Skeletal muscle tissue (tissue), 4 donors: ENCODE data around the gene IYD. TPM values are rescaled to one million over a fixed set of nuclear protein-coding genes. Genes with fewer than 3 reads are reported as not detected.

Experiments used
- H3K27ac ChIP-seq: one replicate; pipeline ENCODE4 v1.7.0; 2013; ENCODE audit warnings: mild to moderate bottlenecking, low read depth, low read length, inconsistent platforms
- H3K27me3 ChIP-seq, 3 donors: one replicate each; pipeline ENCODE4 v1.7.0; 2013; ENCODE audit warnings: low read length in 3 of 3; ENCODE audit not compliant: control insufficient read depth in 3 of 3, insufficient read depth in 3 of 3
- H3K36me3 ChIP-seq, 3 donors: one replicate each; pipeline ENCODE4 v1.7.0; 2013; ENCODE audit warnings: low read length in 3 of 3; ENCODE audit not compliant: control insufficient read depth in 3 of 3, insufficient read depth in 3 of 3
- H3K4me1 ChIP-seq, 3 donors: one replicate each; pipeline ENCODE4 v1.7.0; 2013; ENCODE audit warnings: low read length in 3 of 3, mild to moderate bottlenecking in 3 of 3; ENCODE audit not compliant: control insufficient read depth in 3 of 3, insufficient read depth in 3 of 3
- H3K4me3 ChIP-seq, 3 donors: one replicate each; pipeline ENCODE4 v1.7.0; 2013; ENCODE audit warnings: low read length in 3 of 3
- H3K9ac ChIP-seq, 3 donors: one replicate each; pipeline ENCODE4 v1.7.0; 2013; ENCODE audit warnings: low read length in 3 of 3, mild to moderate bottlenecking in 3 of 3, moderate library complexity in 2 of 3, low read depth in 1 of 3
- H3K9me3 ChIP-seq, 3 donors: one replicate each; pipeline ENCODE4 v1.7.0; 2013; ENCODE audit warnings: low read length in 3 of 3; ENCODE audit not compliant: control insufficient read depth in 3 of 3
- total RNA-seq: library from RNA; depleted of rRNA; stranded (reverse); fragments of >200 nt; gene quantifications from one replicate; pipeline ENCODE4 v1.2.3, GENCODE V29; 2014
- donor health status: Osteomylitis.

The IYD gene
- total RNA-seq, 1 donor from 2014 or later = not detected

- Histone ChIP-seq H3K4me1 (peaks cover 4 to 5% (median 4%) of the 10 kb centered on the region in 3 donors), H3K9ac (no peak overlapping the region), H3K27me3 (no peaks in the 10 kb centered on the region), H3K27ac (no peak overlapping the region), H3K9me3 (no peaks in the 10 kb centered on the region), H3K4me3 (no peak overlapping the region), H3K36me3 (no peaks in the 10 kb centered on the region)
Observed at GRCh38 chr6:150420926-150421325, 52.1 kb downstream of the IYD start.

- no peaks in the 10 kb centered on the region for H3K36me3 ChIP-seq
- no peak overlapping the region for H3K9ac ChIP-seq
- H3K4me3 ChIP-seq = no peak overlapping the region
- H3K27ac ChIP-seq = no peak overlapping the region
- H3K4me1 ChIP-seq = no peaks in the 10 kb centered on the region
- H3K27me3 ChIP-seq = no peaks in the 10 kb centered on the region
- H3K9me3 ChIP-seq = no peaks in the 10 kb centered on the region
Observed at GRCh38 chr6:150425508-150425907, 56.7 kb downstream of the IYD start.

GRCh38 chr6:150426198-150426597, 57.4 kb downstream of the IYD start:
- Histone ChIP-seq H3K4me1 (no peaks in the 10 kb centered on the region), H3K36me3 (no peaks in the 10 kb centered on the region), H3K27ac (no peak overlapping the region), H3K9me3 (no peaks in the 10 kb centered on the region), H3K27me3 (no peaks in the 10 kb centered on the region), H3K9ac (no peak overlapping the region), H3K4me3 (no peak overlapping the region)

- Histone ChIP-seq H3K4me1 (no peaks in the 10 kb centered on the region), H3K36me3 (no peaks in the 10 kb centered on the region), H3K9ac (no peak overlapping the region), H3K9me3 (no peaks in the 10 kb centered on the region), H3K4me3 (no peak overlapping the region), H3K27me3 (no peaks in the 10 kb centered on the region), H3K27ac (no peak overlapping the region)
Observed at GRCh38 chr6:150427037-150427602, 58.3 kb downstream of the IYD start.

- no peaks in the 10 kb centered on the region for H3K27me3 ChIP-seq
- H3K4me1 ChIP-seq = no peaks in the 10 kb centered on the region
- H3K4me3 ChIP-seq = no peak overlapping the region
- no peaks in the 10 kb centered on the region for H3K9me3 ChIP-seq
- H3K27ac ChIP-seq = no peak overlapping the region
- H3K36me3 ChIP-seq = no peaks in the 10 kb centered on the region
- H3K9ac ChIP-seq = no peak overlapping the region
Observed at GRCh38 chr6:150427843-150428242, 59.0 kb downstream of the IYD start.

GRCh38 chr6:150430815-150431214, 62.0 kb downstream of the IYD start:
- H3K4me3 ChIP-seq = no peak overlapping the region
- H3K9ac ChIP-seq = no peak overlapping the region
- no peaks in the 10 kb centered on the region for H3K36me3 ChIP-seq
- no peaks in the 10 kb centered on the region for H3K4me1 ChIP-seq
- H3K9me3 ChIP-seq = no peaks in the 10 kb centered on the region
- no peaks in the 10 kb centered on the region for H3K27me3 ChIP-seq
- no peak overlapping the region for H3K27ac ChIP-seq

- H3K9ac ChIP-seq = no peak overlapping the region
- H3K9me3 ChIP-seq = no peaks in the 10 kb centered on the region
- H3K27me3 ChIP-seq = no peaks in the 10 kb centered on the region
- no peak overlapping the region for H3K27ac ChIP-seq
- no peak overlapping the region for H3K4me3 ChIP-seq
- no peaks in the 10 kb centered on the region for H3K4me1 ChIP-seq
- no peaks in the 10 kb centered on the region for H3K36me3 ChIP-seq
Observed at GRCh38 chr6:150435360-150435759, 66.5 kb downstream of the IYD start.

GRCh38 chr6:150435832-150436231, 67.0 kb downstream of the IYD start:
- Histone ChIP-seq H3K9ac (no peak overlapping the region), H3K36me3 (no peaks in the 10 kb centered on the region), H3K27me3 (no peaks in the 10 kb centered on the region)

GRCh38 chr6:150439373-150439772, 70.6 kb downstream of the IYD start:
- Histone ChIP-seq H3K27me3 (no peaks in the 10 kb centered on the region), H3K36me3 (no peaks in the 10 kb centered on the region)

More at GRCh38 chr6:150435832-150436231, 67.0 kb downstream of the IYD start:
- no peaks in the 10 kb centered on the region for H3K9me3 ChIP-seq
- H3K4me3 ChIP-seq = no peak overlapping the region
- H3K4me1 ChIP-seq = no peaks in the 10 kb centered on the region
- no peak overlapping the region for H3K27ac ChIP-seq

GRCh38 chr6:150443621-150444020, 74.8 kb downstream of the IYD start:
- Histone ChIP-seq H3K4me3 (no peak overlapping the region), H3K27ac (no peak overlapping the region), H3K36me3 (no peaks in the 10 kb centered on the region), H3K9ac (no peak overlapping the region), H3K4me1 (no peaks in the 10 kb centered on the region), H3K27me3 (no peaks in the 10 kb centered on the region), H3K9me3 (no peaks in the 10 kb centered on the region)

More at GRCh38 chr6:150439373-150439772, 70.6 kb downstream of the IYD start:
- Histone ChIP-seq H3K9ac (no peak overlapping the region), H3K4me3 (no peak overlapping the region), H3K9me3 (no peaks in the 10 kb centered on the region), H3K4me1 (no peaks in the 10 kb centered on the region), H3K27ac (no peak overlapping the region)
